DMS114 treated with DMSO at 0.1 percent for 48 hours (cell line): ENCODE results near the gene CMTM3.
A peak's percentile ranks its signal among the peaks of the same experiment; 100 is the strongest.
"Not testable (repeated sequence)": the region's sequence is repeated elsewhere in the genome, so short reads cannot be mapped to it uniquely, and the experiment has no call there.

Experiments
- DNase-seq: peaks from one replicate; lab custom pipeline; 2025; ENCODE audit not compliant: unreplicated experiment; lab: John Stamatoyannopoulos, UW

Gene CMTM3

GRCh38 chr16:66608241-66609138, 4.0 kb downstream of the CMTM3 start:
- DNase-seq, result peak; percentile 51

DNA sequence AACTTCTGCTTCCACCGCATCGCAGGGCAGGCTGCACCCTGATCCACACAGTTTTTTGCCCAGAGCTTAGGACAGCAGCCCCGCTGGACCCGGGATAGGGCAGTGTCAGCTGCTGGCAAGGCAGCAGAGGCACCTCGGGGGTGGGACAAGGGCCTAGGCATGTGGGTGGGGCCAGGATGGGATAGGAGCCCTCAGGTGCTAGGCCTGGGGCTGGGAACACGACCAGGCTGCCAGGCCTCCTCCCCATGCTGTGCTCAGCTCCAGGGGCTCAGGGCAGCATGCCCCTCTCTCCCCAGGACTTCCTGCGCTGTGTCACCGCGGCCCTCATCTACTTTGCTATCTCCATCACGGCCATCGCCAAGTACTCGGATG, 4.6 kb downstream of the CMTM3 start:
- no peak for DNase-seq

DNA sequence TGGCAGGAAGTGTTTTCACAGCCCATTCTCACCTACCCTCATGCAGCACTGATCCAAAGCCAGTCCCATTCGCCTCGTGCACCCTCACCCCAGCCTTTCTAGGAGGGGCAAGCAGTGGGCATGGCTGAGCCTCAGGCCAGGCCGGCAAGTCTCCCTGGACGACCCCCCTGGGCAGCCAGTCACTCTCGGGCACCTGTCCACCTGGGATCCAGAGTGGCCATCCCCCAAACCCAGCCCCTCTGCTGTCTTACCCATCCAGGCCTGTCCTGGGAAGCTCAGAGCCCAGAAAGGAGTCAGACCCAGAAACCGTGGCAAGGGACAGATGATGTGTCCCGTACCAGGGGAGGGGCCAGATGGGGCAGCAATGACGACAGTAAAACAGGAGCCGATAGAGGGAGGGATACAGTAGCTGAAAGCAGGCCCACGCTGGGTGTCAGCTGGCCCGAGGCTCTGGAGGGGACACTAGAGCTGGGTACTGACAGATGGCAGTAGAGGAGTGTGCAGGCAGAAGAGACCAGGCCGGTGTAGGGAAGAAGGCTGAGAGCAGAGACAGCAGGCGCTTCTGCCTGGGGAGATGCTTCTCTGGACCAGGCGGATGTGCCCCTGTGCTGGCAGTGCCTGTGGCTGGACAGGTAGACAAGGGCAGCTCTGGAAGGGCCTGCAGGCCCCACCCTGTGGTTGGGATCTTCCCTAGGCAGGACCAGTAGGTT, 5.8 kb downstream of the CMTM3 start:
- DNase-seq, result no peak

GRCh38 chr16:66611911-66612310, 7.4 kb downstream of the CMTM3 start:
- not testable (repeated sequence) for DNase-seq

DNA sequence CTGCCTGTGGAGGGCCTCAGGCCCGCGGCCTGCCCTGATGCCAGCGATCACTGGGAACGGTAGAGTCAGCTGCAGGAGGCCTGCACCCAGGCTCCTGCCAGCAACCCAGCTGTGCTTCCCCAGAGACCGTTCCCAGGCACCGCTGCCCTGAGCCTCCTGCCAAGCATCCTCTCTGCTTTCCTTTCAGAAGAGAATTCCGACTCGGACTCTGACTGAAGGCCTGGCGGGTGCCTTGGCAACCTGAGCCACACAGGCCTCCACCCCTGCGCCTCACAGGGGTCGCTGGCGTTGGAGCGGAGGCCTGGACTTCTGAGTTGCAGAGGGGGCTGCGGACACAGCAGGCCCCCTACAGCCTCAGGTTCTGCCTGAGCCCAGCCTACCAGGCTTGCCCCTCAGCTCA, 7.9 kb downstream of the CMTM3 start:
- DNase-seq, result no peak

DNA sequence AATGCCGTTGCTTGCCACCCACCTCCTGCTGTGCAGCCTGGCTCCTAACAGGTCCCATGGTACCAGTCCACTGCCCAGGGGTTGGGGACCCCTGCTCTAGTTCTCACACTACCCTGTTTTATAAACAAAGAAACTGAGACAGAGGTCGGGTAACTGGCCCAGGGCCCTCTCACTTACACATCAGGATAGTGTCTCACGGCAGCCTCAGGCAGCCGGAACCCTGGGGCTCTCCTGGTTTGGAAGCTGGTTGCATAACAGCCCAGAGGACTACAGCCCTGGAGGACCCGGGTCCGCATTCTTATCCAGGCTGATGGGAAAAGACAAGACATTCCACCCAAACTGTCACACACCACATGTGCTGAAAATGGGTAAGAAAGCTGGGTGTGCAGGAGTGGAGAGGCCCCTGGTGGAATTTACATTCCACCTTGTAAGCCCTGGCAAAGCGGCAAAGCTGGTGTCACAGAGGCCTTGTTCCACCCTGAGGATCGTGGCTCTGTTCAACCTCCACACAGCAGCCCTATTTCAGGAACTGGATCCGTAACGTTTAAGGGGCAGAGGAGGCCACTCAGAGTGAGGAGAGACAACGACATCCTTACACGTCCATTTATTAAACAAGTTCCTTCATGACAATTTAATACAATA, 9.8 kb downstream of the CMTM3 start:
- no peak for DNase-seq

- DNase-seq, result no peak
Observed at GRCh38 chr16:66616169-66616568, 11.7 kb downstream of the CMTM3 start.

DNA sequence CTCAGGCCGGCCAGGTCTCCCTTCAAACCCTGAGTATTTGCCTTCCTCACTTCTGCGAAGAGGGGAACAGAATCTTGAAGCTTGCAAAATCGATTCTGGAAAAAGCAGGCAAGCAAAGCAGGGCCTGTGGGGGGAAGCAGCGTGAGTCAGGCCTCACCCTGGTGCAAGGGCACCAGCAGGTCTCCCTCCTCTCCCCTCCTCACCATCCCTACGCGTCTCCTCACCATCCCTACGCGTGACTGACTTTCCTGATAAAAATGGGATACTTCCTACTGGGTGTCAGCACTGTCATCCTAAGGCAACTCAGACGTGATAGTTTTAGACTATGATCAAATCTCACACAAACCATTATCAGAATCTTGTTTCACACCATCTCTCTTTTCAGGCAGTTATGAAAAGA, 12.1 kb downstream of the CMTM3 start:
- DNase-seq, result no peak

GRCh38 chr16:66617010-66617434, 12.5 kb downstream of the CMTM3 start:
- DNase-seq, result no peak

- DNase-seq, result no peak
Observed at GRCh38 chr16:66617728-66618127, 13.2 kb downstream of the CMTM3 start.

GRCh38 chr16:66618588-66619375, 14.3 kb downstream of the CMTM3 start:
- no peak for DNase-seq

- DNase-seq, result no peak
Observed at GRCh38 chr16:66619534-66620428, 15.3 kb downstream of the CMTM3 start.

DNA sequence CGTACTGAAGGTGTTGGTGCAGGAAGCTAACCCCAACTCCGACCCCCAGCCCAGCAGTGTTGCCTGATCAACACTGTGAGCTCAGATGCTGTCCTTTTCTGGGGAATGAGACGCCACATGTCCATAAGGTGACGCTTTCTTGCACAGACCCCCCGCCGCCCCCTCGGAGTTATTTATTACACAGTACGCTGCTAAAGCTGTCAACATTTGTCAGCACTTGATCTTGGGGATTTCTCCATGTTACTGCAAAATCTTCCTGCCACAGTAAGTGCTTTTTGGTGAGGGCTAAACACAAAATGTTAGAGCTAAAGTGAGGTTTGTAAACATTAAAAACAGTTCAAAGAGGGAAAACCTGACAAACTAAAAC, 15.9 kb downstream of the CMTM3 start:
- DNase-seq, result no peak

GRCh38 chr16:66621973-66622372, 17.5 kb downstream of the CMTM3 start:
- DNase-seq, result no peak

DNA sequence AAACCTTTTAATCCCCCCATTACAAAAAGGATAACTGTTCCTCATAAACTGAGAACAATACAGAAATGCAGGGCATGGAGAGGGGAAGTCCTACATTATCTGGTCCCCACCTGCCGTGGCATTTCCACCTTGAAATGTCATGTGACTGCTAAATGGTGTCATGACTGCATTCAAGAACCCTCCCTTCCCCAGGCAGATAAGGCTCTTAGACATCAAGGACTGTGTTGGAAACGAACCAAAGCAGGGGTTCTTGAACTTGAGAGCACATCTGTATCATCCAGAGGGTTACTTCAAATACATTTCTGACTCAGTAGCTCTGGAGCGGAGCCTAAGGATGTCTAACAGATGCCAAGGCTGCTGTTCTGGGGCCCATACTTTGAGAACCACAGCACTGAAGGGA, 18.4 kb downstream of the CMTM3 start:
- no peak for DNase-seq

DNA sequence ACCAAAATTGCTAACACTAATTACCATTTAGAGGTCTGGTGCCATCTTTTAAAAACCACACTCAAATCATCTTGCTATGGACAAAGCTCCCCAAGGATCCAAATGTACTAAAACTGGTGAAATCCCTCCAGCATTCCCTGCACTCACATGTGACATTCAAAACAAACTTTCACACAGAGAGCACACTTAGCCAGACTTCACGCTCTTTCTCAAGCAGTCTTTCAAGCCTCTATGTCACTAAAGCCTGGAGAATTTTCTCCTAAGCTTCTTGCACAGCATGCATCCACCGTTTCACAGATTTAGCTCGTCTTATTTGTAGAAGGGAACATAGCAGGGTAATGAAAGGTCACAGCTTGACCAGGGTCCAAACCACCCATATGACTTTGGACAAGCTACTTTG, 19.3 kb downstream of the CMTM3 start:
- no peak for DNase-seq

DNA sequence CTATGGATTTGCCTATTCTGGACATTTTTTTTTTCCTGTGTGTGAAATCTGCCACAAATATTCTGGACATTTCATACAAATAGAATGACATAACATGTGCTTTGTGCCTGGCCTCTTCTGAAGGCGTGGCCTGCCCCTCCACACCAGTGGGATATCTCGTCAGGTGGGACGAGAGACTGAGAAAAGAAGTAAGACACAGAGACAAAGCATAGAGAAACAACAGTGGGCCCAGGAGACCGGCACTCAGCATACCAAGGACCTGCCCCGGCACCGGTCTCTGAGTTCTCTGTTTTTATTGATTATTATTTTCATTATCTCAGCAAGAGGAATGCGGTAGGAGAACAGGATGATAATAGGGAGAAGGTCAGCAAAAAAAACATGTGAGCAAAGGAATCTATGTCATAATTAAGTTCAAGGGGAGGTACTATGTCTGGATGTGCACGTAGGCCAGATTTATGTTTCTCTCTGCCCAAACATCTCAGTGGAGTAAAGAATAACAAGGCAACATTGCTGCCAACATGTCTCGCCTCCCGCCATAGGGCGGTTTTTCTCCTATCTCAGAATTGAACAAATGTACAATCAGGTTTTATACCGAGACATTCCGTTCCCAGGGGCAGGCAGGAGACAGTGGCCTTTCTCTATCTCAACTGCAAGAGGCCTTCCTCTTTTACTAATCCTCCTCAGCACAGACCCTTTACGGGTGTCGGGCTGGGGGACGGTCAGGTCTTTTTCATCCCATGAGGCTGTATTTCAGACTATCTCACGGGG, 23.3 kb downstream of the CMTM3 start:
- not testable (repeated sequence) for DNase-seq

DNA sequence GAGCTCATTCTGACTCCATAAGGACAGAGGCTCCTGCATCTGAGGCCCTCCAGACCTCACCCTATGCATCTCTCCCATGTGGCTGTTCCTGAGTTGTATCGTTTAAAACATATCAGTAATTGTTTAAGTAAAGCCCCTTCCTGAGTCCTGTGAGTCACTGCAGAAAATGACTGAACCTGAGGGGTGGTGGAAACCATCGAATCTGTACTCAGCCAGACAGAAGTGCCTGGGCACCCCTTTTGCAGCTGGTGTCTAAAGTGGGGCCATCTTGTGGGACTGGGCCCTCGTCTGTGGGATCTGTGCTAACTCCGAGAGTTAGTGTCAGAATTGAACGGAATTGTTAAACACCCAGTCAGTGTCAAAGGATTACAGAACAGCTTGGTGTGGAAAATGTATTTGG, 25.4 kb downstream of the CMTM3 start:
- DNase-seq, result no peak

DNA sequence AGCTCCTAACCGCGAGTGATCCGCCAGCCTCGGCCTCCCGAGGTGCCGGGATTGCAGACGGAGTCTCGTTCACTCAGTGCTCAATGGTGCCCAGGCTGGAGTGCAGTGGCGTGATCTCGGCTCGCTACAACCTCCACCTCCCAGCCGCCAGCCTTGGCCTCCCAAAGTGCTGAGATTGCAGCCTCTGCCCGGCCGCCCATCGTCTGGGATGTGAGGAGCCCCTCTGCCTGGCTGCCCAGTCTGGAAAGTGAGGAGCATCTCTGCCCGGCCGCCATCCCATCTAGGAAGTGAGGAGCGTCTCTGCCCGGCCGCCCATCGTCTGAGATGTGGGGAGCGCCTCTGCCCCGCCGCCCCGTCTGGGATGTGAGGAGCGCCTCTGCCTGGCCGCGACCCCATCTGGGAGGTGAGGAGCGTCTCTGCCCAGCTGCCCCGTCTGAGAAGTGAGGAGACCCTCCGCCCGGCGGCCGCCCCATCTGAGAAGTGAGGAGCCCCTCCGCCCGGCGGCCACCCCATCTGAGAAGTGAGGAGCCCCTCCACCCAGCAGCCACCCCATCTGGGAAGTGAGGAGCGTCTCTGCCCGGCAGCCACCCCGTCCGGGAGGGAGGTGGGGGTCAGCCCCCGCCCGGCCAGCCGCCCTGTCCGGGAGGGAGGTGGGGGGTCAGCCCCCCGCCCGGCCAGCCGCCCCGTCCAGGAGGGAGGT, 26.2 kb downstream of the CMTM3 start:
- not testable (repeated sequence) for DNase-seq
